ENCODE measurements around the gene MRPS25. TPM values are rescaled to one million over a fixed set of nuclear protein-coding genes. Genes with fewer than 3 reads are reported as not detected.

Gene MRPS25
- total RNA-seq, 4 donors from 2014 or later: 22.3 to 46.8 (median 29.2) TPM

- TF ChIP-seq POLR2A (IDR thresholded peaks at IDR 0.05) (no peak), POLR2AphosphoS5 (IDR thresholded peaks at IDR 0.05) (no peak)
- 81% methylated on average over 3 of the region's 3 CpGs for WGBS
- no peaks in the 10 kb centered on the region for H3K9me3 ChIP-seq
- H3K27ac ChIP-seq: no peak overlapping the region
- no peak for DNase-seq (ENCODE audit: low spot score in 2 of 2)
- no peak overlapping the region for H3K4me3 ChIP-seq
- H3K36me3 ChIP-seq: peaks cover 95% of the 10 kb centered on the region
- H3K27me3 ChIP-seq: no peaks in the 10 kb centered on the region
- H3K4me1 ChIP-seq: peaks cover 5% of the 10 kb centered on the region
These were observed 24.3 kb downstream of the MRPS25 start for GRCh38 chr3:15040844-15041243.

GRCh38 chr3:15038306-15038705 is 26.8 kb downstream of the MRPS25 start:
- 88% methylated on average over 6 of the region's 6 CpGs for WGBS
- no peaks in the 10 kb centered on the region for H3K9me3 ChIP-seq
- DNase-seq (ENCODE audit: low spot score in 2 of 2): no peak
- no peaks in the 10 kb centered on the region for H3K4me1 ChIP-seq
- peaks cover 95% of the 10 kb centered on the region for H3K36me3 ChIP-seq
- no peaks in the 10 kb centered on the region for H3K27me3 ChIP-seq
- no peak overlapping the region for H3K27ac ChIP-seq
- TF ChIP-seq POLR2A (IDR thresholded peaks at IDR 0.05) (no peak), CTCF (IDR thresholded peaks at IDR 0.05) (no peak), POLR2AphosphoS5 (IDR thresholded peaks at IDR 0.05) (no peak), EP300 (IDR thresholded peaks at IDR 0.05) (no peak)
- H3K4me3 ChIP-seq: no peak overlapping the region

- no peaks in the 10 kb centered on the region for H3K9me3 ChIP-seq
- WGBS: 87% methylated on average over 3 of the region's 3 CpGs
- peaks cover 98% of the 10 kb centered on the region for H3K36me3 ChIP-seq
- no peaks in the 10 kb centered on the region for H3K4me1 ChIP-seq
- H3K27ac ChIP-seq: no peak overlapping the region
- DNase-seq (ENCODE audit: low spot score in 2 of 2): no peak
- no peak for TF ChIP-seq POLR2AphosphoS5 (IDR thresholded peaks at IDR 0.05)
- TF ChIP-seq EP300 (IDR thresholded peaks at IDR 0.05): no peak
- TF ChIP-seq CTCF (IDR thresholded peaks at IDR 0.05): no peak
- no peak for TF ChIP-seq POLR2A (IDR thresholded peaks at IDR 0.05)
- H3K27me3 ChIP-seq: no peaks in the 10 kb centered on the region
- H3K4me3 ChIP-seq: no peak overlapping the region
These were observed 32.0 kb downstream of the MRPS25 start for GRCh38 chr3:15033103-15033502.

GRCh38 chr3:15032650-15033049 is 32.5 kb downstream of the MRPS25 start:
- WGBS: 72% methylated on average over 2 of the region's 2 CpGs
- DNase-seq (ENCODE audit: low spot score in 2 of 2): no peak
- Histone ChIP-seq H3K36me3 (peaks cover 97% of the 10 kb centered on the region), H3K4me3 (no peak overlapping the region), H3K27me3 (no peaks in the 10 kb centered on the region), H3K9me3 (no peaks in the 10 kb centered on the region), H3K27ac (no peak overlapping the region), H3K4me1 (no peaks in the 10 kb centered on the region)
- TF ChIP-seq EP300 (IDR thresholded peaks at IDR 0.05) (no peak), POLR2AphosphoS5 (IDR thresholded peaks at IDR 0.05) (no peak), CTCF (IDR thresholded peaks at IDR 0.05) (no peak), POLR2A (IDR thresholded peaks at IDR 0.05) (no peak)

GRCh38 chr3:15029625-15030024 is 35.5 kb downstream of the MRPS25 start:
- no peak for TF ChIP-seq POLR2AphosphoS5 (IDR thresholded peaks at IDR 0.05)
- no peak for TF ChIP-seq POLR2A (IDR thresholded peaks at IDR 0.05)
- no peak for TF ChIP-seq CTCF (IDR thresholded peaks at IDR 0.05)
- no peak for TF ChIP-seq EP300 (IDR thresholded peaks at IDR 0.05)
- Histone ChIP-seq H3K27me3 (no peaks in the 10 kb centered on the region), H3K36me3 (peaks cover 98% of the 10 kb centered on the region)

GRCh38 chr3:15023719-15024118 is 41.4 kb downstream of the MRPS25 start:
- Histone ChIP-seq H3K36me3 (peaks cover 94% of the 10 kb centered on the region), H3K4me3 (no peak overlapping the region), H3K27me3 (no peaks in the 10 kb centered on the region), H3K27ac (no peak overlapping the region), H3K4me1 (no peaks in the 10 kb centered on the region), H3K9me3 (no peaks in the 10 kb centered on the region)
- no peak for TF ChIP-seq CTCF (IDR thresholded peaks at IDR 0.05)
- TF ChIP-seq POLR2A (IDR thresholded peaks at IDR 0.05): no peak
- no peak for TF ChIP-seq POLR2AphosphoS5 (IDR thresholded peaks at IDR 0.05)
- TF ChIP-seq EP300 (IDR thresholded peaks at IDR 0.05): no peak
- no peak for DNase-seq (ENCODE audit: low spot score in 2 of 2)
- WGBS: 99% methylated on average over 2 of the region's 2 CpGs

More at GRCh38 chr3:15029625-15030024, 35.5 kb downstream of the MRPS25 start:
- Histone ChIP-seq H3K4me1 (no peaks in the 10 kb centered on the region), H3K27ac (no peak overlapping the region), H3K9me3 (no peaks in the 10 kb centered on the region), H3K4me3 (no peak overlapping the region)
- DNase-seq (ENCODE audit: low spot score in 2 of 2): no peak

All from suprapubic skin (tissue), 4 donors.